Stimulated activated CD4-positive, alpha-beta T cell treated with anti-CD3 and anti-CD28 coated beads, Interleukin-1b, Interleukin-23, amount 100 ng/mL, for 4 hours (primary cell): ENCODE data around the gene TUBB2A.
A peak's percentile ranks its signal among the peaks of the same experiment; 100 is the strongest.
"Not testable (repeated sequence)": the region's sequence is repeated elsewhere in the genome, so short reads cannot be mapped to it uniquely, and the experiment has no call there.

Experiments
- DNase-seq, 2 donors: peaks; one replicate each; pipeline ENCODE4 v3.0.0-alpha.2; 2020; ENCODE audit warnings: low read depth in 2 of 2

The TUBB2A gene

GRCh38 chr6:3179945-3180344 is 22.6 kb upstream of the TUBB2A start:
- not testable (repeated sequence) for DNase-seq

- DNase-seq, result not testable (repeated sequence)
Measured at GRCh38 chr6:3178666-3179065, 21.3 kb upstream of the TUBB2A start.

GRCh38 chr6:3176562-3177355 is 19.4 kb upstream of the TUBB2A start:
- DNase-seq, result no peak

- no peak for DNase-seq
Measured at GRCh38 chr6:3175715-3176402, 18.5 kb upstream of the TUBB2A start.

GRCh38 chr6:3173636-3174089 is 16.3 kb upstream of the TUBB2A start:
- DNase-seq, result not testable (repeated sequence)

- not testable (repeated sequence) for DNase-seq
Measured at GRCh38 chr6:3172789-3173188, 15.4 kb upstream of the TUBB2A start.

- not testable (repeated sequence) for DNase-seq
Measured at GRCh38 chr6:3171313-3172175, 14.2 kb upstream of the TUBB2A start.

GRCh38 chr6:3170676-3171075 is 13.3 kb upstream of the TUBB2A start:
- DNase-seq, result not testable (repeated sequence)

- not testable (repeated sequence) for DNase-seq
Measured at GRCh38 chr6:3168046-3168445, 10.7 kb upstream of the TUBB2A start.

GRCh38 chr6:3166535-3167225 is 9.3 kb upstream of the TUBB2A start:
- not testable (repeated sequence) for DNase-seq

- DNase-seq, result no peak
Measured at GRCh38 chr6:3165631-3166534, 8.5 kb upstream of the TUBB2A start.

GRCh38 chr6:3164388-3164787 is 7.0 kb upstream of the TUBB2A start:
- no peak for DNase-seq

- no peak for DNase-seq
Measured at GRCh38 chr6:3163248-3163594, 5.9 kb upstream of the TUBB2A start.

- DNase-seq, result peak in 1 of 2 donors; percentile 47
Measured at GRCh38 chr6:3162565-3163247, 5.4 kb upstream of the TUBB2A start.

GRCh38 chr6:3162067-3162497 is 4.7 kb upstream of the TUBB2A start:
- DNase-seq, result no peak

- DNase-seq, result peak; percentile 50 to 58
Measured at GRCh38 chr6:3159805-3160781, 2.7 kb upstream of the TUBB2A start.

- DNase-seq, result peak in 1 of 2 donors; percentile 15
Measured at GRCh38 chr6:3156184-3157130, 887 bp downstream of the TUBB2A start.
